K562 (cell line): ENCODE data around the gene NUP160. TPM values are rescaled to one million over a fixed set of nuclear protein-coding genes. Genes with fewer than 3 reads are reported as not detected.

Experiments
- CBX8 ChIP-seq: fragments of 200-600 bp; sonication (generic); IDR thresholded peaks from 2 replicates; pipeline ENCODE4 v1.6.1; 2012; ENCODE audit warnings: borderline replicate concordance, mixed run types, low read depth, mild to moderate bottlenecking, moderate library complexity, mixed read lengths, low read length, control low read depth, inconsistent platforms; ENCODE audit not compliant: poor library complexity, severe bottlenecking; ENCODE audit errors: extremely low read depth
- EGR1 ChIP-seq: fragments of 450-650 bp; conservative IDR thresholded peaks from 2 replicates; pipeline ENCODE4 v1.6.1; 2017; ENCODE audit warnings: mild to moderate bottlenecking
- FOSL1 ChIP-seq: fragments of 200-800 bp; sonication (Bioruptor generic); conservative IDR thresholded peaks from 2 replicates; pipeline ENCODE4 v1.6.1; 2016; ENCODE audit warnings: missing genetic modification characterization, missing compliant biosample characterization
- MGA ChIP-seq: fragments of 450-650 bp; IDR thresholded peaks from 2 replicates; pipeline ENCODE4 v1.6.1; 2016; ENCODE audit warnings: mild to moderate bottlenecking, moderate library complexity
- NBN ChIP-seq: fragments of 450-650 bp; IDR thresholded peaks from 2 replicates; pipeline ENCODE4 v1.6.1; 2016; ENCODE audit warnings: low read depth, mild to moderate bottlenecking
- SAFB ChIP-seq: fragments of 200-400 bp; formaldehyde crosslinking; IDR thresholded peaks from 2 replicates; pipeline ENCODE4 v1.6.1; 2017; ENCODE audit warnings: low read depth, low read length, borderline replicate concordance
- YY1 ChIP-seq, 3 experiments: IDR thresholded peaks; 2 replicates each; pipeline ENCODE4 v1.6.1; 2011; ENCODE audit warnings: low read length in 2 of 3, mild to moderate bottlenecking in 2 of 3, moderate library complexity in 2 of 3, borderline replicate concordance in 1 of 3, control low read depth in 1 of 3, low read depth in 1 of 3; ENCODE audit not compliant: insufficient read depth in 3 of 3, insufficient replicate concordance in 2 of 3, control insufficient read depth in 1 of 3, insufficient read length in 1 of 3; ENCODE audit errors: extremely low read depth in 1 of 3
- ZNF41 ChIP-seq: fragments of 250-450 bp; sonication (Bioruptor Pico); conservative IDR thresholded peaks from 2 replicates; pipeline ENCODE4 v1.4.0; 2020; ENCODE audit warnings: mild to moderate bottlenecking
- ZNF586 ChIP-seq: fragments of 450-650 bp; formaldehyde crosslinking; conservative IDR thresholded peaks from 2 replicates; pipeline ENCODE4 v1.4.0; 2020; ENCODE audit warnings: mild to moderate bottlenecking, moderate library complexity
- polyA plus RNA-seq, 8 experiments: library from polyadenylated mRNA; depleted of rRNA in 4 of 8; stranded (reverse) in 5 of 8; unstranded in 3 of 8; fragments of >200 nt; fragmentation: Nextera tagmentation in 2 of 8; fragmentation: Illumina TruSeq in 1 of 8; extraction: Ambion mirVana in 2 of 8; extraction: Trizol in 1 of 8; gene quantifications; 2 replicates each; pipeline versions ENCODE4 v1.2.1 to v1.2.3, GENCODE V29; 2011 to 2014; ENCODE audit warnings: inconsistent platforms in 1 of 8, missing spikeins in 1 of 8
- total RNA-seq, 7 experiments: library from RNA; depleted of rRNA in 6 of 7; stranded (reverse); fragments of >200 nt in 6 of 7; fragmentation: Illumina TruSeq in 2 of 7; extraction: Trizol in 2 of 7; gene quantifications; 2 replicates each; pipeline versions ENCODE4 v1.2.1 to v1.2.3, GENCODE V29; 2011 to 2021; ENCODE audit warnings: low replicate concordance in 1 of 7
- TF ChIP-seq, protein P1 (sequence below): sonication (generic); formaldehyde crosslinking; IDR thresholded peaks from 2 replicates; pipeline ENCODE4 v1.5.0; 2020; ENCODE audit warnings: missing genetic modification reagents
- TF ChIP-seq, protein P2 (sequence below): fragments of 250-450 bp; sonication (Bioruptor Pico); IDR thresholded peaks from 2 replicates; pipeline ENCODE4 v1.8.0; 2022; ENCODE audit warnings: moderate library complexity, mild to moderate bottlenecking, inconsistent platforms
- TF ChIP-seq, protein P3 (sequence below): fragments of 200-800 bp; sonication (Bioruptor generic); IDR thresholded peaks from 2 replicates; pipeline ENCODE4 v1.6.1; 2017; ENCODE audit warnings: missing genetic modification characterization, missing compliant biosample characterization

Gene NUP160
- total and polyA plus RNA-seq, 9 of the 15 experiments (the other 6 are each of a cell fraction or from before 2014, with no cell fraction given), result 41.5 to 112 (median 65.0) TPM

DNA sequence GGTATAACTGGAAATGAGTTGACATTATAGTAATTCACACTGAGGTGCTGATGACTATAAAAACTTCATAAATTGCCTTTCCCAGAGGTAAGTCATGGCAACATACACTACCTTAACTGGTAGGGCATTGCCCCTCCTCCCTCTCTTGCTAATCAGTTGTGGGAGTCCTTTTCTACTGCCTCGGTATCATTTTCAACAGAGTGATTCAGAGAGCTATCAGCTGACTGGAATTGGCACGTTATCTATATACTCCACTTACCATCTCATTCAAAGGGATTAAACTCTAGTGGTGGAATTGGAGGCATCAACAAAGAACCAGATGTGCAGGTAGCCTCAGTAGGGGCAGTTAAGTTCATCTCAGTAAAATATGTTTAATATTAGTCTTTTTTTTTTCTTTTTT is 8.0 kb upstream of the NUP160 start (continued):
- TF ChIP-seq FOSL1 (peak; percentile 51), CBX8 (no peak), ZNF41 (CRISPR knock-in tag) (no peak), EGR1 (no peak), MGA (no peak), SAFB (no peak), ZNF586 (CRISPR knock-in tag) (no peak), YY1 (IDR thresholded peaks at IDR 0.05; ENCODE audit: borderline replicate concordance in 1 of 3, control insufficient read depth in 1 of 3, extremely low read depth in 1 of 3, insufficient read depth in 3 of 3, insufficient read length in 1 of 3, insufficient replicate concordance in 2 of 3, low read depth in 1 of 3, low read length in 2 of 3) (no peak), NBN (no peak)
- TF ChIP-seq, protein P1, sequence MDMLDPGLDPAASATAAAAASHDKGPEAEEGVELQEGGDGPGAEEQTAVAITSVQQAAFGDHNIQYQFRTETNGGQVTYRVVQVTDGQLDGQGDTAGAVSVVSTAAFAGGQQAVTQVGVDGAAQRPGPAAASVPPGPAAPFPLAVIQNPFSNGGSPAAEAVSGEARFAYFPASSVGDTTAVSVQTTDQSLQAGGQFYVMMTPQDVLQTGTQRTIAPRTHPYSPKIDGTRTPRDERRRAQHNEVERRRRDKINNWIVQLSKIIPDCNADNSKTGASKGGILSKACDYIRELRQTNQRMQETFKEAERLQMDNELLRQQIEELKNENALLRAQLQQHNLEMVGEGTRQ, result no peak
- TF ChIP-seq, protein P2, sequence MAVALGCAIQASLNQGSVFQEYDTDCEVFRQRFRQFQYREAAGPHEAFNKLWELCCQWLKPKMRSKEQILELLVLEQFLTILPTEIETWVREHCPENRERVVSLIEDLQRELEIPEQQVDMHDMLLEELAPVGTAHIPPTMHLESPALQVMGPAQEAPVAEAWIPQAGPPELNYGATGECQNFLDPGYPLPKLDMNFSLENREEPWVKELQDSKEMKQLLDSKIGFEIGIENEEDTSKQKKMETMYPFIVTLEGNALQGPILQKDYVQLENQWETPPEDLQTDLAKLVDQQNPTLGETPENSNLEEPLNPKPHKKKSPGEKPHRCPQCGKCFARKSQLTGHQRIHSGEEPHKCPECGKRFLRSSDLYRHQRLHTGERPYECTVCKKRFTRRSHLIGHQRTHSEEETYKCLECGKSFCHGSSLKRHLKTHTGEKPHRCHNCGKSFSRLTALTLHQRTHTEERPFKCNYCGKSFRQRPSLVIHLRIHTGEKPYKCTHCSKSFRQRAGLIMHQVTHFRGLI (CRISPR knock-in tag), result no peak
- TF ChIP-seq, protein P3, sequence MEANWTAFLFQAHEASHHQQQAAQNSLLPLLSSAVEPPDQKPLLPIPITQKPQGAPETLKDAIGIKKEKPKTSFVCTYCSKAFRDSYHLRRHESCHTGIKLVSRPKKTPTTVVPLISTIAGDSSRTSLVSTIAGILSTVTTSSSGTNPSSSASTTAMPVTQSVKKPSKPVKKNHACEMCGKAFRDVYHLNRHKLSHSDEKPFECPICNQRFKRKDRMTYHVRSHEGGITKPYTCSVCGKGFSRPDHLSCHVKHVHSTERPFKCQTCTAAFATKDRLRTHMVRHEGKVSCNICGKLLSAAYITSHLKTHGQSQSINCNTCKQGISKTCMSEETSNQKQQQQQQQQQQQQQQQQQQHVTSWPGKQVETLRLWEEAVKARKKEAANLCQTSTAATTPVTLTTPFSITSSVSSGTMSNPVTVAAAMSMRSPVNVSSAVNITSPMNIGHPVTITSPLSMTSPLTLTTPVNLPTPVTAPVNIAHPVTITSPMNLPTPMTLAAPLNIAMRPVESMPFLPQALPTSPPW, result peak; percentile 66
